Right lobe of liver (tissue), 6 donors: Measurements from ENCODE around the gene MAP4K3. TPM values are rescaled to one million over a fixed set of nuclear protein-coding genes. Genes with fewer than 3 reads are reported as not detected.

Source experiments
- ATAC-seq, 4 donors: fragments of 200-7000 bp; cut with Tn5 transposase; one replicate each; pipeline ENCODE4 v1.9.1; 2020; ENCODE audit warnings: mild to moderate bottlenecking in 4 of 4, moderate library complexity in 4 of 4
- DNase-seq, 3 donors: peaks; one replicate each; pipeline ENCODE4 v3.0.0-alpha.2; 2020
- H3K27ac ChIP-seq, 3 donors: fragments of 200-600 bp; one replicate each; pipeline ENCODE4 v1.8.0; 2022
- H3K27me3 ChIP-seq, 2 donors: fragments of 200-600 bp; one replicate each; pipeline ENCODE4 v1.8.0; 2022
- H3K36me3 ChIP-seq, 4 donors: fragments of 200-600 bp; sonication (generic) in 1 of 4; one replicate each; pipeline versions ENCODE4 v1.5.1 to v1.8.0; 2017 to 2022; ENCODE audit warnings: control low read depth in 1 of 4
- H3K4me1 ChIP-seq, 4 donors: fragments of 200-600 bp; sonication (generic) in 1 of 4; one replicate each; pipeline versions ENCODE4 v1.5.1 to v1.8.0; 2017 to 2022; ENCODE audit warnings: control low read depth in 1 of 4
- H3K4me3 ChIP-seq, 3 donors: fragments of 200-600 bp; one replicate each; pipeline ENCODE4 v1.8.0; 2022
- H3K9me3 ChIP-seq, 4 donors: fragments of 200-600 bp; sonication (generic) in 1 of 4; one replicate each; pipeline versions ENCODE4 v1.5.1 to v1.8.0; 2017 to 2022; ENCODE audit warnings: control low read depth in 1 of 4
- POLR2A ChIP-seq: fragments of 450-650 bp; IDR thresholded peaks from one replicate; pipeline ENCODE4 v1.6.1; 2017; ENCODE audit warnings: antibody characterized with exemption, mild to moderate bottlenecking
- WGBS: methylation state at CpG from one replicate; pipeline ENCODE4 v1.1.6; 2018; ENCODE audit warnings: low coverage, low lambda C conversion rate; ENCODE audit not compliant: insufficient coverage; ENCODE audit errors: missing lambda C conversion rate; 5-methylcytosine and 5-hydroxymethylcytosine counted together
- intact Hi-C, 2 donors: fragments of 100-400 bp; cut with DNase I; formaldehyde crosslinking; loops; one replicate each; pipeline versions ENCODE4 v1.11.2 to v1.14.1; 2022
- total RNA-seq, 6 experiments: library from RNA; depleted of rRNA in 2 of 6; stranded (reverse); fragments of >200 nt in 2 of 6; fragmentation: NEBNext Ultra II Directional in 3 of 6; extraction: Animal tissue kit (Norgen Biotek cat#: 25700) in 3 of 6; gene quantifications; one replicate each; pipeline versions ENCODE4 v1.1.0 to v1.2.4, GENCODE V29; 2016 to 2023
- TF ChIP-seq, protein P1 (sequence below), 4 donors: fragments of 200-600 bp in 3 of 4; fragments of 450-650 bp in 1 of 4; IDR thresholded peaks; one replicate each; pipeline versions ENCODE4 v1.5.1 to v1.8.0; 2016 to 2022; ENCODE audit warnings: antibody characterized with exemption in 4 of 4, mild to moderate bottlenecking in 2 of 4
- donor health status: DM: no; HTN: yes; CAD: no.
- donor health status: DM: no; HTN: no; CAD: no.
- donor health status: DM: no; HTN: no; CAD: no.
- donor health status: DM: no; HTN: yes; CAD: no.
- donor health status: DM: no; HTN: yes; CAD: no.

The MAP4K3 gene
- total RNA-seq, 6 experiments from 2014 or later: 14.5 to 24.8 (median 17.1) TPM

DNA sequence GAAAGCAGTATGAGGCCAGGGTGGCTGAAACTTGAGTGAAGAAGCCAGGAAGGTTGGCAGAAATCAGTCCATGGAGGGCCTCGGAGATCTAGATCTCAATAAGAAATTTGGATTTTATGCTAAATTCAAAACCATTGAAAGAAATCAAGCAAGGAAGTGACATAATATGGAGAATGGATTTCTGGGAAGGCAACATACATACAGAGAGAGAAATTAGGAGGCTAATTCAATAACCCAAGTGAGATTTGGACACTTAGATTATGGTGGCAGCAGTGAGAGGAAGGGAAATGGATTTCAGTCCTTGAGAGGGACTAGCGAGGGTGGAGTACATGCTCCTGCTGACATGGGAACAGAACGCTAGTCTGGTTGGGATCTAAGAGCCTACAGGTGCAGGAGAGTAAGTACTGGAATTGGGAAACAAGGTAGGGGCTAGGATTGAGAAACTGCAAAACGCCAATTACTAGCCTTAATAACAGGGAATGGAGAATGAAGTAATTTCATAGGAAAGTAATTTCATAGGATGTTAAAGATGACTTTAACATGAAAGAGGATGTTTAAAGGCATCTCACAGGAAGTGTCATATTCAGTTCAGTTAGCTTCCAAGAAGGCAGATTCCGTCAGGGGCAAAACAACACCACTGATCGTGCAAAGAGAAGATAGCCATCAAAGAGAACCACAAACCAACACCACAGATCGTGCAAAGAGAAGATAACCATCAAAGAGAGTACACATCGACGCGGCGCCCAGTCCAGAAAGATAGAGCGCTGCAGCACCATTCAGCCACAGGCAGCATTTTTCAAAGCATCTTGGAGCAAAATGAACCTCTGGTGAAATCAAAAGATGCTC is 220.5 kb downstream of the MAP4K3 start:
- no peaks in the 10 kb centered on the region for H3K4me1 ChIP-seq
- no peaks in the 10 kb centered on the region for H3K27me3 ChIP-seq
- no peak overlapping the region for H3K4me3 ChIP-seq
- intact Hi-C loops: no loop called here
- no peak overlapping the region for H3K27ac ChIP-seq
- DNase-seq (no peak), ATAC-seq (peak in 3 of 4 donors; percentile 40 to 49 (median 43))
- WGBS: 63% methylated on average over 12 of the region's 12 CpGs
- no peaks in the 10 kb centered on the region for H3K9me3 ChIP-seq
- H3K36me3 ChIP-seq: no peaks in the 10 kb centered on the region
- TF ChIP-seq, protein P1, sequence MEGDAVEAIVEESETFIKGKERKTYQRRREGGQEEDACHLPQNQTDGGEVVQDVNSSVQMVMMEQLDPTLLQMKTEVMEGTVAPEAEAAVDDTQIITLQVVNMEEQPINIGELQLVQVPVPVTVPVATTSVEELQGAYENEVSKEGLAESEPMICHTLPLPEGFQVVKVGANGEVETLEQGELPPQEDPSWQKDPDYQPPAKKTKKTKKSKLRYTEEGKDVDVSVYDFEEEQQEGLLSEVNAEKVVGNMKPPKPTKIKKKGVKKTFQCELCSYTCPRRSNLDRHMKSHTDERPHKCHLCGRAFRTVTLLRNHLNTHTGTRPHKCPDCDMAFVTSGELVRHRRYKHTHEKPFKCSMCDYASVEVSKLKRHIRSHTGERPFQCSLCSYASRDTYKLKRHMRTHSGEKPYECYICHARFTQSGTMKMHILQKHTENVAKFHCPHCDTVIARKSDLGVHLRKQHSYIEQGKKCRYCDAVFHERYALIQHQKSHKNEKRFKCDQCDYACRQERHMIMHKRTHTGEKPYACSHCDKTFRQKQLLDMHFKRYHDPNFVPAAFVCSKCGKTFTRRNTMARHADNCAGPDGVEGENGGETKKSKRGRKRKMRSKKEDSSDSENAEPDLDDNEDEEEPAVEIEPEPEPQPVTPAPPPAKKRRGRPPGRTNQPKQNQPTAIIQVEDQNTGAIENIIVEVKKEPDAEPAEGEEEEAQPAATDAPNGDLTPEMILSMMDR (IDR thresholded peaks at IDR 0.05): no peak
- no peak for TF ChIP-seq POLR2A

DNA sequence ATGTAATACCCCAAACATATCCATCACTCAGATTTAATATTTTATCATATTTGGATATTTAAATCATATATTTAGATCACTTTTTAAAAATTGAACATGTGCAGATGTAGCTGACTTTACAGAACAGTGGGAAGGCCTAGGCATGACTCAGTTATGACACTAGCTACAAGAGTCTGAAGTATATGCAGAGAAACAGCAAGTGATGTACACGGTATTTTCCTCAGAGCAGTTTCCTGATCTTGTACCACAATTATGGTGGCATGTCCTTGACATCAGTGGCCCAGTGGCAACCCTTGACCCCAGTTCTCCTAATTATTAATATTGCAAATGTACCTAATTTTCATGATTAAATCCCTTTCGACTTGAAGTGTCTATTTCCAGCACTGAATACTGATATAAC is 221.5 kb downstream of the MAP4K3 start:
- Histone ChIP-seq H3K4me1 (no peaks in the 10 kb centered on the region), H3K36me3 (no peaks in the 10 kb centered on the region), H3K4me3 (no peak overlapping the region), H3K9me3 (no peaks in the 10 kb centered on the region), H3K27me3 (no peaks in the 10 kb centered on the region), H3K27ac (no peak overlapping the region)
- WGBS: 52% methylated on average over 2 of the region's 2 CpGs
- no peak for TF ChIP-seq POLR2A
- intact Hi-C loops: no loop called here
- ATAC-seq (no peak), DNase-seq (no peak)

DNA sequence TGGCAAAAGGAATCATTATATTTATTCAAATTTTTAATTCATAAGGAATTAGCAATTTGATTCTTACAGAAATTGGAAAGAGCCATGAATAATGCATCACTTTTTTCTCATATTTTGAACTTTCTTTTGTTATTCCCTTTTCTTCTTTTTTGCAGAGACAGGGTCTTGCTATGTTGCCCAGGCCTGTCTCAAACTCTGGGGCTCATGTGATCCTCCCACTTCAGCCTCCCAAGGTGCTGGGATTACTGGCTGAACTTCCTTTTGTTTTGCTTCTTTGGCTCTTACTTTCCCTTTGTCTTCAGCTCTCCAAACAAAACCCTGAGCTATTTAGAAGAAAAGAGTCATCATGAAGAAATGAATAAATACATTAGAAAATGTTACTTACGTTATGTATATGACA is 224.1 kb downstream of the MAP4K3 start:
- ATAC-seq: no peak
- no peak overlapping the region for H3K4me3 ChIP-seq
- H3K27me3 ChIP-seq: no peaks in the 10 kb centered on the region
- no peak for DNase-seq
- no peaks in the 10 kb centered on the region for H3K9me3 ChIP-seq
- TF ChIP-seq, protein P1 (IDR thresholded peaks at IDR 0.05): no peak
- TF ChIP-seq POLR2A: no peak
- no peak overlapping the region for H3K27ac ChIP-seq
- intact Hi-C loops: no loop called here
- WGBS: 71% methylated on average over 1 of the region's 1 CpG
- no peaks in the 10 kb centered on the region for H3K4me1 ChIP-seq
- H3K36me3 ChIP-seq: no peaks in the 10 kb centered on the region

DNA sequence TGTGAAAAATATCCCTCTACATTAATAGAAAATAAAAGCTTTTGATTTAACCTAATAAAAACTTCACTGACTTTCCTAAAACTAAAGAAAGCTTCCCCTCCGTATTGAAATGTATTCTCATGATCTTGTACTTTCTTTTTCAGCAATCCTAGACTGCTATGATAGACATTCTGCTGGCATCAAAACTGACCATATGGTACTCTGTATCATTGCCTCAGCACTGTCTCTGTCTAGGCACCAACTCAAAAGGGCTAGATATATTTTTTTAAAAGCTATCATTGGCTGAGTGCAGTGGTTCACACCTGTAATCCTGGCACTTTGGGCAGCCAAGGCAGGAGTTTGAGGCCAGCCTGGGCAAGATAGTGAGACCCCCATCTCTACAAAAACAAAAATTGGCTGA is 226.2 kb downstream of the MAP4K3 start:
- intact Hi-C loops: no loop called here
- H3K4me3 ChIP-seq: no peak overlapping the region
- no peak for DNase-seq
- H3K27me3 ChIP-seq: no peaks in the 10 kb centered on the region
- TF ChIP-seq, protein P1 (IDR thresholded peaks at IDR 0.05): no peak
- TF ChIP-seq POLR2A: no peak
- H3K36me3 ChIP-seq: no peaks in the 10 kb centered on the region
- H3K27ac ChIP-seq: no peak overlapping the region
- ATAC-seq: no peak
- H3K4me1 ChIP-seq: no peaks in the 10 kb centered on the region
- WGBS: 71% methylated on average over 1 of the region's 1 CpG
- H3K9me3 ChIP-seq: no peaks in the 10 kb centered on the region

DNA sequence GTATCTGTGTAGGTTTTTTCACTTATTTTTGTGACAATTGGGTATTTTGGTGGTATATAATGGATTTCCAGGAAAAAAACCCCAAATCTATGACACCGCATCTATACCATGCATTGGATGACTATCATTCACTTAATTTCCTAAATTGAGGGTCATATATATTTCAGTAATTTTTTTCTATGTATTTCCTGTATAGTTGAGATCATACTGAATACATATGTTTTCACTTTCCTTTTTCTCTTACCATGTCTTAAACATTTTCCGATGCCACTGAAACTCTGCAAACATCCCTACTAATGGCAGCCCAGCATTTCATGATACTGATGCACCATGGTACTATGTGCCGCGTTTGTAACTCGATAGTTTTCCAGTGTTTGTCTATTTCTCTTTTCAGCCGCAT is 233.7 kb downstream of the MAP4K3 start:
- no peak for DNase-seq
- no peak for TF ChIP-seq POLR2A
- TF ChIP-seq, protein P1 (IDR thresholded peaks at IDR 0.05): no peak
- intact Hi-C loops: no loop called here
- no peaks in the 10 kb centered on the region for H3K27me3 ChIP-seq
- no peak for ATAC-seq
- no peak overlapping the region for H3K27ac ChIP-seq
- WGBS: 89% methylated on average over 5 of the region's 6 CpGs
- no peaks in the 10 kb centered on the region for H3K9me3 ChIP-seq
- no peaks in the 10 kb centered on the region for H3K36me3 ChIP-seq
- H3K4me1 ChIP-seq: no peaks in the 10 kb centered on the region
- no peak overlapping the region for H3K4me3 ChIP-seq
